Measurements from ENCODE around the gene KPRP.

KPRP gene

DNA sequence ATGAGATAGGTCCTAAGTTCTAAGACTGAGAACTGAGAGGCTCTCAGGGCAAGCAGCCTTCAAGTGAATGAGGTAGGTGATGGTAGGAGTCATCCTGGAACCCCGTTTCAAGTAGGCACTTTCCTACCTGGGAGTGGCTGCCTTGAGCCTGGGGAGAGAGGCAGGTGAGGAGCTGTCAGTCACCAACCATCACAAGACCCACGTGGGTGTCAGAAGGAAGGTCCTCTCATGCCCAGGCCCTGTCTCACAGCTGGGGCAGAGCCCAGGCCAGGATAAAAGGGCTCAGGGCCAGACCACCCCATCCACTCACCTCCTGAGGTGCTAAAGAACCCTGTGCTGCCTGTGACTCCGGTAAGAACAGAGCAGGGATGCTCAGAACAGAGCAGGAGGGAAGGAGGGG, 38.6 kb downstream of the KPRP start, which contains the start of gene LCE1D:
Gene LCE1D (plus strand): TSS at position 301 of the 400 bp plus-strand sequence. CDS start 1,074 bp downstream, outside the sequence.
- TF ChIP-seq, protein P1, sequence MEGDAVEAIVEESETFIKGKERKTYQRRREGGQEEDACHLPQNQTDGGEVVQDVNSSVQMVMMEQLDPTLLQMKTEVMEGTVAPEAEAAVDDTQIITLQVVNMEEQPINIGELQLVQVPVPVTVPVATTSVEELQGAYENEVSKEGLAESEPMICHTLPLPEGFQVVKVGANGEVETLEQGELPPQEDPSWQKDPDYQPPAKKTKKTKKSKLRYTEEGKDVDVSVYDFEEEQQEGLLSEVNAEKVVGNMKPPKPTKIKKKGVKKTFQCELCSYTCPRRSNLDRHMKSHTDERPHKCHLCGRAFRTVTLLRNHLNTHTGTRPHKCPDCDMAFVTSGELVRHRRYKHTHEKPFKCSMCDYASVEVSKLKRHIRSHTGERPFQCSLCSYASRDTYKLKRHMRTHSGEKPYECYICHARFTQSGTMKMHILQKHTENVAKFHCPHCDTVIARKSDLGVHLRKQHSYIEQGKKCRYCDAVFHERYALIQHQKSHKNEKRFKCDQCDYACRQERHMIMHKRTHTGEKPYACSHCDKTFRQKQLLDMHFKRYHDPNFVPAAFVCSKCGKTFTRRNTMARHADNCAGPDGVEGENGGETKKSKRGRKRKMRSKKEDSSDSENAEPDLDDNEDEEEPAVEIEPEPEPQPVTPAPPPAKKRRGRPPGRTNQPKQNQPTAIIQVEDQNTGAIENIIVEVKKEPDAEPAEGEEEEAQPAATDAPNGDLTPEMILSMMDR (IDR thresholded peaks at IDR 0.05): no peak
- Histone ChIP-seq H3K27ac (no peak within 1 kb of the TSS), H3K4me3 (no peak within 1 kb of the TSS)
- no peak for DNase-seq (ENCODE audit: low spot score)

DNA sequence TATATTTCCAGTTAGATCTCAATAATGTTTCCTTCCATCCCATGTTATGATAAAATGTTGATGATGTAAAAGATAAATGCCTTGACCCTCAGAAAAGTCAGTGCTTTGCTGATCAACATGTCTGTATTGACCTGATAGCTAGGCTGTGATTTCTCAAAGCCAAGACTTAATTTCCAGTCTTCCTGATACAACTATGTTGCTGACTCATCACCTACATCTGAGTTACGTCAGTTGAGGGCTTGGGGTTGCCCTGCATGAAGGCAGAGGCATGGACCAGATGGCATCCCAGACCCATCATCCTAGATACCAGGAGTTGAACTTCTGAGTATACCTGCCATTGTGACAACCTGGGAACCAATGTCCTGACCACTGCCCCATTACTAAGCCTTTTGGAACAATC, 43.5 kb downstream of the KPRP start:
- TF ChIP-seq, protein P1 (IDR thresholded peaks at IDR 0.05): no peak

DNA sequence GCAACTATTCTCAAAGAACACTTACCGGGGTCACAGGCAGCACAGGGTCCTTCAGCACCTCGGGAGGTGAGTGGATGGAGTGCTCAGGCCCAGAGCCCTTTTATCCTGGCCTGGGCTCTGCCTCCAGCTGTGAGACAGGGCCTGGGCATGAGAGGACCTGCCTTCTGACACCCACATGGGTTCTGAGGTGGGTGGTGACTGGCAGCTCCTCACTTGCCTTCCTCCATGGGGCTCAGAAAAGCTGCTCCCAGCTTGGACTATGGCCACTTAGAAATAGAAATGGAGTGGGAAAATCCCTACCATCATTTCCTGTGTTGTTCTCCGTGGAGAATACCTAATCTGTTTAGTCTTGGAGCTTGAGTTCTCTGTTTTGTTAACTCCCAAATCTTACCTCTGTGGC, 48.8 kb downstream of the KPRP start, which contains the start of gene LCE1C:
Gene LCE1C (minus strand): TSS at position 76 of the 400 bp plus-strand sequence. CDS start 1,173 bp downstream, outside the sequence.
- TF ChIP-seq, protein P1 (IDR thresholded peaks at IDR 0.05): no peak
- DNase-seq (ENCODE audit: low spot score): no peak
- no peak within 1 kb of the TSS for H3K4me3 ChIP-seq
- no peak within 1 kb of the TSS for H3K27ac ChIP-seq

More for the DNA sequence above, 43.5 kb downstream of the KPRP start:
- no peak overlapping the region for H3K27ac ChIP-seq
- H3K4me3 ChIP-seq: no peak overlapping the region
- DNase-seq (ENCODE audit: low spot score): no peak

DNA sequence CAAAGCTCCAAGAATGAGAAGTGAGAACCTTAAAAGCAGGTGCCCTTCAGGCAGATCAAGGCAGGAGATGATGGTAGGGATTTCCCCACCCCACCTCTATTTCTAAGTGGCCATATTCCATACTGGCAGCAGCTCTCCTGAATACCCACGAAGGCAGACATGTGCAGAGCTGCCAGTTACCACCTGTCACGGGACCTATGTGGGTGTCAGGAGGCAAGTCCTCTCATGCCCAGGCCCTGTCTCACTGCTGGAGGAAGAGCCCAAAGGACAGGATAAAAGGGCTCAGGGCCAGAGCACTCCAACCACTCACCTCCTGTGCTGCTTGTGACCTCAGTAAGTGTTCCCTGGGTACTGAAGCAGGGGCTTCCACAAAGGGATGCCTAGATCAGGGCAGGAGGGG, 53.2 kb downstream of the KPRP start:
- H3K27ac ChIP-seq: no peak overlapping the region
- H3K4me3 ChIP-seq: no peak overlapping the region
- TF ChIP-seq, protein P1 (IDR thresholded peaks at IDR 0.05): no peak
- no peak for DNase-seq (ENCODE audit: low spot score)

Measured in coronary artery (tissue), 2 donors.